Activated T-cell treated with anti-CD3 and anti-CD28 coated beads, Interleukin-2, amount 50 U/mL, for 72 hours (primary cell): ENCODE results near the gene NUMB. TPM values are rescaled to one million over a fixed set of nuclear protein-coding genes. Genes with fewer than 3 reads are reported as not detected.

Source experiments
- ATAC-seq, 2 donors: fragments of 150-1000 bp; cut with Tn5 transposase; replicated peaks in 1 of 2; 2 replicates each; pipeline ENCODE4 v1.10.0; 2021; ENCODE audit warnings: moderate library complexity in 2 of 2, mild to moderate bottlenecking in 1 of 2
- DNase-seq, 2 donors: peaks; one replicate each; pipeline ENCODE4 v3.0.0; 2021 to 2022; ENCODE audit warnings: mixed read lengths in 1 of 2
- H3K27ac Mint-ChIP-seq: one replicate; pipeline ENCODE4 v1.8.0; 2022; ENCODE audit warnings: mild to moderate bottlenecking, moderate library complexity, mixed read lengths
- H3K27me3 Mint-ChIP-seq: one replicate; pipeline ENCODE4 v1.8.0; 2022; ENCODE audit warnings: low read depth, mixed read lengths
- H3K36me3 Mint-ChIP-seq, 2 donors: one replicate each; pipeline ENCODE4 v1.8.0; 2022; ENCODE audit warnings: mixed read lengths in 2 of 2, mild to moderate bottlenecking in 1 of 2; ENCODE audit not compliant: insufficient read depth in 2 of 2
- H3K4me1 Mint-ChIP-seq: one replicate; pipeline ENCODE4 v1.8.0; 2022; ENCODE audit warnings: low read depth, mixed read lengths
- H3K4me3 Mint-ChIP-seq, 2 donors: one replicate each; pipeline ENCODE4 v1.8.0; 2022; ENCODE audit warnings: mild to moderate bottlenecking in 2 of 2, mixed read lengths in 2 of 2, moderate library complexity in 2 of 2
- H3K9me3 Mint-ChIP-seq, 2 donors: one replicate each; pipeline ENCODE4 v1.8.0; 2022; ENCODE audit warnings: mixed read lengths in 2 of 2
- total RNA-seq, 2 donors: library from RNA; stranded (reverse); gene quantifications; one replicate each; pipeline ENCODE4 v1.2.3, GENCODE V29; 2022

Gene NUMB
- total RNA-seq, 2 donors from 2014 or later, result 63.4 to 66.3 TPM

- Mint-ChIP-seq H3K27me3 (no peaks in the 10 kb centered on the region), H3K4me1 (peaks cover 8% of the 10 kb centered on the region), H3K36me3 (no peaks in the 10 kb centered on the region), H3K9me3 (no peaks in the 10 kb centered on the region), H3K27ac (no peak overlapping the region), H3K4me3 (no peak overlapping the region)
- ATAC-seq (no peak), DNase-seq (no peak)
Observed at GRCh38 chr14:73252491-73253322, 205.6 kb downstream of the NUMB start.

- H3K27me3 Mint-ChIP-seq, result peaks cover 10% of the 10 kb centered on the region
- ATAC-seq (no peak), DNase-seq (no peak)
- no peaks in the 10 kb centered on the region for H3K9me3 Mint-ChIP-seq
- no peak overlapping the region for H3K4me3 Mint-ChIP-seq
- H3K4me1 Mint-ChIP-seq, result peaks cover 18% of the 10 kb centered on the region
- H3K36me3 Mint-ChIP-seq, result no peaks in the 10 kb centered on the region
- no peak overlapping the region for H3K27ac Mint-ChIP-seq
Observed at GRCh38 chr14:73251516-73252215, 206.7 kb downstream of the NUMB start.

GRCh38 chr14:73250781-73251500 lies 207.4 kb downstream of the NUMB start:
- no peak for DNase-seq
- H3K9me3 Mint-ChIP-seq, result no peaks in the 10 kb centered on the region
- no peaks in the 10 kb centered on the region for H3K36me3 Mint-ChIP-seq
- no peak for ATAC-seq
- H3K4me1 Mint-ChIP-seq, result peaks cover 23% of the 10 kb centered on the region
- no peak overlapping the region for H3K27ac Mint-ChIP-seq
- H3K4me3 Mint-ChIP-seq, result no peak overlapping the region
- peaks cover 14% of the 10 kb centered on the region for H3K27me3 Mint-ChIP-seq

GRCh38 chr14:73250317-73250713 lies 208.0 kb downstream of the NUMB start:
- Mint-ChIP-seq H3K4me3 (no peak overlapping the region), H3K27me3 (peaks cover 14% of the 10 kb centered on the region), H3K36me3 (no peaks in the 10 kb centered on the region), H3K9me3 (no peaks in the 10 kb centered on the region), H3K4me1 (peaks cover 23% of the 10 kb centered on the region), H3K27ac (no peak overlapping the region)
- no peak for ATAC-seq
- no peak for DNase-seq

GRCh38 chr14:73249564-73250316 lies 208.6 kb downstream of the NUMB start:
- Mint-ChIP-seq H3K36me3 (no peaks in the 10 kb centered on the region), H3K9me3 (no peaks in the 10 kb centered on the region), H3K27me3 (peaks cover 19% of the 10 kb centered on the region), H3K4me3 (no peak overlapping the region), H3K4me1 (peaks cover 23% of the 10 kb centered on the region), H3K27ac (no peak overlapping the region)
- no peak for DNase-seq
- no peak for ATAC-seq

- no peak for ATAC-seq
- no peaks in the 10 kb centered on the region for H3K9me3 Mint-ChIP-seq
- no peak overlapping the region for H3K27ac Mint-ChIP-seq
Observed at GRCh38 chr14:73249108-73249507, 209.2 kb downstream of the NUMB start.

GRCh38 chr14:73248108-73248868 lies 210.1 kb downstream of the NUMB start:
- Mint-ChIP-seq H3K27me3 (peaks cover 33% of the 10 kb centered on the region), H3K27ac (no peak overlapping the region), H3K4me3 (peak overlapping the region in 1 of 2 donors; percentile 11), H3K4me1 (peaks cover 28% of the 10 kb centered on the region), H3K36me3 (no peaks in the 10 kb centered on the region), H3K9me3 (no peaks in the 10 kb centered on the region)
- ATAC-seq (no peak), DNase-seq (no peak)

More at GRCh38 chr14:73249108-73249507, 209.2 kb downstream of the NUMB start:
- peaks cover 23% of the 10 kb centered on the region for H3K4me1 Mint-ChIP-seq
- DNase-seq, result no peak
- no peaks in the 10 kb centered on the region for H3K36me3 Mint-ChIP-seq
- no peak overlapping the region for H3K4me3 Mint-ChIP-seq
- H3K27me3 Mint-ChIP-seq, result peaks cover 25% of the 10 kb centered on the region

- peaks cover 49% of the 10 kb centered on the region for H3K27me3 Mint-ChIP-seq
- H3K4me3 Mint-ChIP-seq, result peak overlapping the region; percentile 80 to 94
- H3K27ac Mint-ChIP-seq, result peak overlapping the region; percentile 89
- no peak for DNase-seq
- no peaks in the 10 kb centered on the region for H3K36me3 Mint-ChIP-seq
- no peak for ATAC-seq
- H3K4me1 Mint-ChIP-seq, result peaks cover 37% of the 10 kb centered on the region
- no peaks in the 10 kb centered on the region for H3K9me3 Mint-ChIP-seq
Observed at GRCh38 chr14:73246387-73247150, 211.8 kb downstream of the NUMB start.

- Mint-ChIP-seq H3K27me3 (peaks cover 57% of the 10 kb centered on the region), H3K36me3 (no peaks in the 10 kb centered on the region), H3K4me3 (peak overlapping the region; percentile 72 to 80), H3K27ac (no peak overlapping the region), H3K9me3 (no peaks in the 10 kb centered on the region), H3K4me1 (peaks cover 37% of the 10 kb centered on the region)
- DNase-seq, result peak; percentile 66 to 71
- ATAC-seq, result peak; percentile 86 to 90
Observed at GRCh38 chr14:73245480-73246325, 212.6 kb downstream of the NUMB start.

- Mint-ChIP-seq H3K36me3 (no peaks in the 10 kb centered on the region), H3K9me3 (no peaks in the 10 kb centered on the region), H3K27ac (no peak overlapping the region), H3K4me3 (peak overlapping the region; percentile 60 to 80), H3K27me3 (peaks cover 66% of the 10 kb centered on the region), H3K4me1 (peaks cover 37% of the 10 kb centered on the region)
- DNase-seq, result no peak
- no peak for ATAC-seq
Observed at GRCh38 chr14:73244541-73245290, 213.6 kb downstream of the NUMB start.
